Stomach (tissue), 9 donors: ENCODE measurements around the gene TC2N. TPM values are rescaled to one million over a fixed set of nuclear protein-coding genes. Genes with fewer than 3 reads are reported as not detected.

ENCODE experiments used
- DNase-seq, 2 donors: peaks; one replicate each; pipeline versions ENCODE4 v3.0.0 to v3.0.0-alpha.2; 2013 to 2019
- H3K27ac ChIP-seq, 5 donors: fragments of 200-600 bp in 4 of 5; sonication (generic) in 4 of 5; one replicate each; pipeline ENCODE4 v1.5.1; 2013 to 2019; ENCODE audit warnings: mild to moderate bottlenecking in 1 of 5, moderate library complexity in 1 of 5
- H3K27me3 ChIP-seq, 3 donors: fragments of 200-600 bp; sonication (generic); one replicate each; pipeline ENCODE4 v1.5.1; 2017 to 2019; ENCODE audit warnings: mixed run types in 1 of 3
- H3K36me3 ChIP-seq, 4 donors: fragments of 200-600 bp; sonication (generic); 1 replicate in 3 of 4; 2 replicates in 1 of 4; pipeline ENCODE4 v1.5.1; 2016 to 2019
- H3K4me1 ChIP-seq, 4 donors: fragments of 200-600 bp; sonication (generic); one replicate each; pipeline ENCODE4 v1.5.1; 2016 to 2019
- H3K4me3 ChIP-seq, 4 donors: fragments of 200-600 bp; sonication (generic) in 3 of 4; one replicate each; pipeline ENCODE4 v1.5.1; 2016 to 2019; ENCODE audit warnings: mild to moderate bottlenecking in 1 of 4
- H3K9me3 ChIP-seq, 4 donors: fragments of 200-600 bp; sonication (generic); one replicate each; pipeline ENCODE4 v1.5.1; 2016 to 2019
- CTCF ChIP-seq, 7 experiments: fragments of 450-650 bp in 4 of 7; fragments of 200-600 bp in 3 of 7; sonication (generic) in 3 of 7; IDR thresholded peaks; one replicate each; pipeline ENCODE4 v1.5.1; 2016 to 2019; ENCODE audit warnings: antibody characterized with exemption in 7 of 7, control low read depth in 2 of 7, mild to moderate bottlenecking in 1 of 7
- EP300 ChIP-seq: sonication (generic); formaldehyde crosslinking; IDR thresholded peaks from one replicate; pipeline ENCODE4 v1.6.1; 2017; ENCODE audit warnings: antibody characterized with exemption
- POLR2A ChIP-seq, 4 donors: fragments of 450-650 bp; IDR thresholded peaks; one replicate each; pipeline ENCODE4 v1.6.1; 2016; ENCODE audit warnings: antibody characterized with exemption in 4 of 4, control low read depth in 2 of 4, mild to moderate bottlenecking in 1 of 4, moderate library complexity in 1 of 4
- POLR2AphosphoS5 ChIP-seq, 3 donors: sonication (generic); formaldehyde crosslinking; IDR thresholded peaks; one replicate each; pipeline ENCODE4 v1.6.1; 2016; ENCODE audit warnings: antibody characterized with exemption in 3 of 3
- WGBS, 5 donors: extraction: QIAGEN DNeasy Blood & Tissue Kit in 3 of 5; methylation state at CpG; one replicate each; pipeline versions ENCODE4 v1.1.5 to v1.1.7; 2013 to 2018; 5-methylcytosine and 5-hydroxymethylcytosine counted together
- intact Hi-C: fragments of 100-400 bp; cut with DNase I; formaldehyde crosslinking; loops from one replicate; pipeline ENCODE4 v1.15.1; 2023; ENCODE audit warnings: low total_unique reads
- polyA plus RNA-seq, 3 donors: library from polyadenylated mRNA; stranded (reverse); fragments of 200-250 nt; gene quantifications; one replicate each; pipeline ENCODE4 v1.2.3, GENCODE V29; 2013
- total RNA-seq, 5 donors: library from RNA; depleted of rRNA; stranded (reverse); fragments of >200 nt; gene quantifications; one replicate each; pipeline versions ENCODE4 v1.1.0 to v1.2.3, GENCODE V29; 2014 to 2016
- donor health status: healthy with polysubstance abuse.
- donor health status: Bipolar disorder and iron deficiency.
- donor health status: healthy.

The TC2N gene
- total and polyA plus RNA-seq, 8 donors: 15.6 to 162 (median 70.1) TPM

GRCh38 chr14:91752961-91753360 is 114.4 kb downstream of the TC2N start:
- Histone ChIP-seq H3K36me3 (no peaks in the 10 kb centered on the region), H3K27me3 (no peaks in the 10 kb centered on the region), H3K4me3 (no peak overlapping the region), H3K27ac (peak overlapping the region in 3 of 5 donors; percentile 75 to 88 (median 75)), H3K4me1 (peaks cover under 1 to 16% (median 13%) of the 10 kb centered on the region in 4 donors), H3K9me3 (no peaks in the 10 kb centered on the region)
- no peak for DNase-seq
- TF ChIP-seq CTCF (IDR thresholded peaks at IDR 0.05) (no peak), EP300 (no peak), POLR2A (IDR thresholded peaks at IDR 0.05) (no peak), POLR2AphosphoS5 (IDR thresholded peaks at IDR 0.05) (no peak)
- intact Hi-C loops: no loop called here
- WGBS, 5 donors: 17 to 50% (median 40%) methylated on average over 1 of the region's 1 CpG

GRCh38 chr14:91751719-91752118 is 115.6 kb downstream of the TC2N start:
- WGBS, 5 donors: 72 to 93% (median 84%) methylated on average over 2 of the region's 2 CpGs
- Histone ChIP-seq H3K36me3 (no peaks in the 10 kb centered on the region), H3K4me3 (no peak overlapping the region), H3K27ac (no peak overlapping the region), H3K4me1 (peaks cover 0 to 16% (median 13%) of the 10 kb centered on the region in 4 donors), H3K27me3 (no peaks in the 10 kb centered on the region), H3K9me3 (no peaks in the 10 kb centered on the region)
- no peak for DNase-seq
- intact Hi-C loops: no loop called here
- no peak for TF ChIP-seq POLR2AphosphoS5 (IDR thresholded peaks at IDR 0.05)
- no peak for TF ChIP-seq CTCF (IDR thresholded peaks at IDR 0.05)
- TF ChIP-seq POLR2A (IDR thresholded peaks at IDR 0.05): no peak

- WGBS, 5 donors: 86 to 92% (median 89%) methylated on average over 3 of the region's 3 CpGs
- no peak for DNase-seq
- Histone ChIP-seq H3K36me3 (no peaks in the 10 kb centered on the region), H3K27me3 (no peaks in the 10 kb centered on the region), H3K9me3 (no peaks in the 10 kb centered on the region), H3K4me1 (peaks cover 0 to 15% (median 12%) of the 10 kb centered on the region in 4 donors), H3K4me3 (no peak overlapping the region), H3K27ac (no peak overlapping the region)
- intact Hi-C loops: no loop called here
- TF ChIP-seq POLR2AphosphoS5 (IDR thresholded peaks at IDR 0.05): no peak
- no peak for TF ChIP-seq EP300
- TF ChIP-seq CTCF (IDR thresholded peaks at IDR 0.05): no peak
- no peak for TF ChIP-seq POLR2A (IDR thresholded peaks at IDR 0.05)
Observed at GRCh38 chr14:91750634-91751198, 116.6 kb downstream of the TC2N start.

- no peak overlapping the region for H3K4me3 ChIP-seq
- peaks cover 0 to 16% (median 12%) of the 10 kb centered on the region in 4 donors for H3K4me1 ChIP-seq
- no peaks in the 10 kb centered on the region for H3K9me3 ChIP-seq
- intact Hi-C loops: no loop called here
- no peaks in the 10 kb centered on the region for H3K27me3 ChIP-seq
- no peak overlapping the region for H3K27ac ChIP-seq
- 55 to 69% (median 62%) methylated on average over 2 of the region's 2 CpGs for WGBS, 5 donors
- TF ChIP-seq CTCF (IDR thresholded peaks at IDR 0.05) (no peak), EP300 (no peak), POLR2AphosphoS5 (IDR thresholded peaks at IDR 0.05) (no peak), POLR2A (IDR thresholded peaks at IDR 0.05) (no peak)
- no peaks in the 10 kb centered on the region for H3K36me3 ChIP-seq
- DNase-seq: no peak
Observed at GRCh38 chr14:91749868-91750267, 117.5 kb downstream of the TC2N start.
